ENCODE data around the gene PNMA1.

DNA sequence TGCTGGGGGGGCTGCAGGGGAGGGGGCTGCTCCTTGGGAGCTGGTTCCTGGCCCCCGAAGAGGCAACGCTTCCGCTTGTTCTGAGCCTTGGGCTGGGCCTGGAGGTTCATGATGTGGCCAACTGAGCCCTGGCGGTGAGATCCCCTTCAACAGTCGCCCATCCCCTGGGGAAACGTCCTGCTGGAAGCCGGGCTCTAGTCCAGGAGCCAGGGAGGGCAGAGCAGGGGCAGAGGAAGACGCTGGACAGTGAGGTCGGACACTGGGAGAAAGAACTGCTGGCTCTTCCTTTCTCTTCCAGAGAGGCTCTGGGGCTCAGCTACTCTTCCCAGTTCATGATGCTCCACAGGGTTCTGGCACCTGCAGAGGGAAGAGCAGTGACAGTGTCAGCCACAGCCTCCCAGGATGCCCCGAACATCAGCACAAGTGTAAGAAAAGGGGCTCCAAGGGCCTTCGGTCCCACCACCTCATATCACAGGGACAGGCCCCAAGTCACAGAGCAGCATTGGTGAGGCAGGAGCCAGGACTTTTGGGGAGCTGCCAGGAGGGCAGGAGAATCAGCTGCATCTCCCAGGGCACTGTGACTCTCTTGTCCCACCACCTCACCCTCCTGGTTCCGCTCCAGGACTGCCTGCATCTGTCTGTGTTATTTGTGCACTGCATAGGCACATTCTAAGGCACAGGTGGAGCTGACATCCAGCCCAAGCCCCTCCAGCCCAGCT lies 25.9 kb upstream of the PNMA1 start:
- TF ChIP-seq POLR2A (IDR thresholded peaks at IDR 0.05; ENCODE audit: low read length) (no peak), GATA1 (IDR thresholded peaks at IDR 0.05; ENCODE audit: low read depth, low read length) (no peak)

Data from erythroblast (primary cell).